ENCODE results near the gene ALAS1. TPM values are rescaled to one million over a fixed set of nuclear protein-coding genes. Genes with fewer than 3 reads are reported as not detected.

ALAS1 gene
- total RNA-seq, 4 donors from 2014 or later: 61.0 to 99.8 (median 68.4) TPM

- Histone ChIP-seq H3K4me3 (peak overlapping the region in 1 of 4 donors; percentile 89), H3K4me1 (peaks cover 49% of the 10 kb centered on the region in 2 donors), H3K9me3 (no peaks in the 10 kb centered on the region), H3K27me3 (peaks cover 0 to 5% (median 0%) of the 10 kb centered on the region in 3 donors), H3K27ac (peak overlapping the region; percentile 99 to 100 (median 100)), H3K36me3 (no peaks in the 10 kb centered on the region)
- intact Hi-C loops (cut with DNase I; ENCODE audit: low total_unique reads): no loop called here
- DNase-seq: peak; percentile 67 to 81
- ATAC-seq: peak; percentile 13 to 34
- in situ Hi-C loops (cut with MboI; ENCODE audit: low sequenced_read_pairs in 4 of 4): no loop called here
- peak in 1 of 2 donors; percentile 24 for TF ChIP-seq POLR2A (IDR thresholded peaks at IDR 0.05)
- no peak for TF ChIP-seq CTCF (IDR thresholded peaks at IDR 0.05 in 4 of 5, conservative IDR thresholded peaks at IDR 0.05 in 1 of 5)
Observed at GRCh38 chr3:52240059-52240885, 42.3 kb downstream of the ALAS1 start.

GRCh38 chr3:52240886-52241370 is 43.0 kb downstream of the ALAS1 start:
- Histone ChIP-seq H3K4me1 (peaks cover 42 to 44% of the 10 kb centered on the region in 2 donors), H3K36me3 (no peaks in the 10 kb centered on the region), H3K27me3 (peaks cover 0 to 5% (median 0%) of the 10 kb centered on the region in 3 donors), H3K27ac (peak overlapping the region; percentile 99 to 100 (median 100)), H3K9me3 (no peaks in the 10 kb centered on the region), H3K4me3 (no peak overlapping the region)
- TF ChIP-seq CTCF (IDR thresholded peaks at IDR 0.05 in 4 of 5, conservative IDR thresholded peaks at IDR 0.05 in 1 of 5) (no peak), POLR2A (IDR thresholded peaks at IDR 0.05) (no peak)
- intact Hi-C loops (cut with DNase I; ENCODE audit: low total_unique reads): no loop called here
- ATAC-seq: no peak
- DNase-seq: no peak
- in situ Hi-C loops (cut with MboI; ENCODE audit: low sequenced_read_pairs in 4 of 4): no loop called here

- no peak overlapping the region for H3K27ac ChIP-seq
- H3K4me3 ChIP-seq: no peak overlapping the region
- no peaks in the 10 kb centered on the region for H3K9me3 ChIP-seq
- peaks cover 0 to 5% (median 0%) of the 10 kb centered on the region in 3 donors for H3K27me3 ChIP-seq
- ATAC-seq: no peak
- peaks cover 31 to 44% of the 10 kb centered on the region in 2 donors for H3K4me1 ChIP-seq
- TF ChIP-seq CTCF (IDR thresholded peaks at IDR 0.05 in 4 of 5, conservative IDR thresholded peaks at IDR 0.05 in 1 of 5) (no peak), POLR2A (IDR thresholded peaks at IDR 0.05) (no peak)
- intact Hi-C loops (cut with DNase I; ENCODE audit: low total_unique reads): no loop called here
- DNase-seq: no peak
- in situ Hi-C loops (cut with MboI; ENCODE audit: low sequenced_read_pairs in 4 of 4): no loop called here
- no peaks in the 10 kb centered on the region for H3K36me3 ChIP-seq
Observed at GRCh38 chr3:52242039-52242438, 44.1 kb downstream of the ALAS1 start.

GRCh38 chr3:52243791-52244628 is 46.0 kb downstream of the ALAS1 start:
- Histone ChIP-seq H3K4me1 (peaks cover 15 to 27% of the 10 kb centered on the region in 2 donors), H3K36me3 (no peaks in the 10 kb centered on the region), H3K4me3 (no peak overlapping the region), H3K9me3 (no peaks in the 10 kb centered on the region), H3K27ac (no peak overlapping the region), H3K27me3 (peaks cover 0 to 5% (median 0%) of the 10 kb centered on the region in 3 donors)
- intact Hi-C loops (cut with DNase I; ENCODE audit: low total_unique reads): no loop called here
- TF ChIP-seq POLR2A (IDR thresholded peaks at IDR 0.05) (no peak), CTCF (IDR thresholded peaks at IDR 0.05 in 4 of 5, conservative IDR thresholded peaks at IDR 0.05 in 1 of 5) (no peak)
- in situ Hi-C loops (cut with MboI; ENCODE audit: low sequenced_read_pairs in 4 of 4): no loop called here
- ATAC-seq (no peak), DNase-seq (peak in 1 of 2 donors; percentile 33)

All from gastrocnemius medialis (tissue), 4 donors.